ENCODE measurements around the gene TMEM154. TPM values are rescaled to one million over a fixed set of nuclear protein-coding genes. Genes with fewer than 3 reads are reported as not detected.

TMEM154 gene
- total and polyA plus RNA-seq, 3 donors from 2014 or later: 0.56 to 0.63 (median 0.57) TPM

DNA sequence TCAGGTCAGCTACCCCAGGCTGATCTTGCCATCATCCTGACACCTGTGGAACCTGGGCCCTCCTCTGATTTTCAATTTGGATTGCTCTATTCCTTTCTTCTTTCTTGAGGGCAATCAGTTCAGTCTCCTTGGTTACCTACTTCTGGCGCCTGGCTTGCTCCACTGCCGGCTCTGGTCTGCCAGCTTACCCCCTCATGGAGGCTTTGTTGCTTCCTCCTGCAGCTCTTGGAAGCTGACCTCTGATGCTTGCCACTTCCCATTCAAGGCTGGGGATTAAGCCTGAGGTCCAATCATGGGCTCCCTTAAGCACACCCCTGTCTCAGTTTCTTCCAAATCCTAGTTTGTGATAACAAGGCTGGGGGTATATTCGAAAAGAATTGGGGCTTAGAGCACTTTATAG lies 5.4 kb downstream of the TMEM154 start:
- no peak overlapping the region for H3K4me3 ChIP-seq
- H3K36me3 ChIP-seq (ENCODE audit: low read depth, missing control alignments): no peaks in the 10 kb centered on the region
- no peaks in the 10 kb centered on the region for H3K9me3 ChIP-seq
- 86 to 94% methylated on average over 3 of the region's 3 CpGs for WGBS, 2 donors
- H3K27ac ChIP-seq: no peak overlapping the region
- intact Hi-C loops (cut with DNase I; ENCODE audit: low total_unique reads): no loop called here
- DNase-seq: no peak
- no peaks in the 10 kb centered on the region for H3K4me1 ChIP-seq
- no peak for TF ChIP-seq POLR2A (IDR thresholded peaks at IDR 0.05)
- H3K27me3 ChIP-seq: no peaks in the 10 kb centered on the region

DNA sequence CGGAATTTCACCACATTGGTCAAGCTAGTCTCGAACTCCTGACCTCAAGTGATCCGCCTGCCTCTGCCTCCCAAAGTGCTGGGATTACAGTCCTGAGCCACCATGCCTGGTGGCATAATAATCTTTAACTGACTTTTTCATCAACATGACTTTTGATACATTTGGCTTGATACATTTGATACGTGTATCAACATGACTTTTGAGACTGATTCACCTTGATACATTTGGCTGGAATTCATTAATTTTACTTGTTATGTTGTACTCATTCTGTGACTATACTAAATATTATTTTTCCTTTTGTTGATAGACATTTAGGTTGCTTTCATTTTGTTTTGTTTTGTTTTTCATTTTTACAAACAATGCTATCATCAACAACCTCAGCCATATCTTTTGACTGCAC lies 6.3 kb downstream of the TMEM154 start:
- intact Hi-C loops (cut with DNase I; ENCODE audit: low total_unique reads): no loop called here
- WGBS, 2 donors: 83 to 91% methylated on average over 4 of the region's 4 CpGs
- H3K27ac ChIP-seq: no peak overlapping the region
- H3K9me3 ChIP-seq: no peaks in the 10 kb centered on the region
- H3K27me3 ChIP-seq: no peaks in the 10 kb centered on the region
- no peak overlapping the region for H3K4me3 ChIP-seq
- H3K4me1 ChIP-seq: no peaks in the 10 kb centered on the region
- DNase-seq: no peak
- TF ChIP-seq, protein P1, sequence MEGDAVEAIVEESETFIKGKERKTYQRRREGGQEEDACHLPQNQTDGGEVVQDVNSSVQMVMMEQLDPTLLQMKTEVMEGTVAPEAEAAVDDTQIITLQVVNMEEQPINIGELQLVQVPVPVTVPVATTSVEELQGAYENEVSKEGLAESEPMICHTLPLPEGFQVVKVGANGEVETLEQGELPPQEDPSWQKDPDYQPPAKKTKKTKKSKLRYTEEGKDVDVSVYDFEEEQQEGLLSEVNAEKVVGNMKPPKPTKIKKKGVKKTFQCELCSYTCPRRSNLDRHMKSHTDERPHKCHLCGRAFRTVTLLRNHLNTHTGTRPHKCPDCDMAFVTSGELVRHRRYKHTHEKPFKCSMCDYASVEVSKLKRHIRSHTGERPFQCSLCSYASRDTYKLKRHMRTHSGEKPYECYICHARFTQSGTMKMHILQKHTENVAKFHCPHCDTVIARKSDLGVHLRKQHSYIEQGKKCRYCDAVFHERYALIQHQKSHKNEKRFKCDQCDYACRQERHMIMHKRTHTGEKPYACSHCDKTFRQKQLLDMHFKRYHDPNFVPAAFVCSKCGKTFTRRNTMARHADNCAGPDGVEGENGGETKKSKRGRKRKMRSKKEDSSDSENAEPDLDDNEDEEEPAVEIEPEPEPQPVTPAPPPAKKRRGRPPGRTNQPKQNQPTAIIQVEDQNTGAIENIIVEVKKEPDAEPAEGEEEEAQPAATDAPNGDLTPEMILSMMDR (IDR thresholded peaks at IDR 0.05): no peak
- no peak for TF ChIP-seq POLR2A (IDR thresholded peaks at IDR 0.05)
- H3K36me3 ChIP-seq (ENCODE audit: low read depth, missing control alignments): no peaks in the 10 kb centered on the region

DNA sequence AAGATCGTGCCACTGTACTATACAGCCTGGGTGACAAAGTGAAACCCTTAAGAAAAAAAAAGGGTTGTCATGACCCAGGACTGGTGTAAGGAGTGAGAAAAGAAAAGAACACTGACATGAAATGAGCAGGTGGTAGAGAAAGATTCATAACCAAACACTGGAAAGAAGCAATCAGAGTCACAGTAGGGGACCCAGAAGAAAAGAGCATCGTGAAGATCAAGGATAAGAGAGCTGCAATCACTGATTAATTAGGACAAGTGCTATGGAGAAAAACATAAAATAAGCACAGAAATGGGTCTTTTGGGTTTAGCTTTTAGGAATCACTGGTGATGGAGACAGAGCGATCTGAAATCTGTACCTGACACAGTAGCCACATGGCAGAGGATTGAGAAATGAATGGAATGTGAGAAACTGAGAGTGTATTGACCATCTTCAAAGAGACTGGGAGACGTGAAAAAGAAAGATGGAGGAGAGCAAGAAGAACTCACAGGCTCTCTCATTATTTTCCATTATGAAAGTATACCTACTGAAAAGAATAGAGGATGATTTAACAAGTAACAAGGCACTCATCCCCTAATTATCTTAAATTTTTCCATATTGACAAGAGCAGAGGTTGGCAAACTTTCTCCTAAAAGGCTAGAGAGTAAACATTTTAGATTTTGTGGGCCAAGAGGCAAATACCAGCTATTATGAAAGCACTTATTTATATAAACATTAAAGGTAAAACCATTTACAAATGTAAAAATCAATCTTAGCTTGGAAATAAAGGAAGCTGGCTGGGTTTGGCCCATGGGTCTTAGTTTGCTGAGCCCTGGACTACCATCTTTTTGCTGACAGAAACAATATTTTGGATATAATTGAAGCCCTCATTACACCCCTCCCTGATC lies 7.3 kb downstream of the TMEM154 start:
- intact Hi-C loops (cut with DNase I; ENCODE audit: low total_unique reads): no loop called here
- Histone ChIP-seq H3K4me3 (no peak overlapping the region), H3K27me3 (no peaks in the 10 kb centered on the region), H3K36me3 (ENCODE audit: low read depth, missing control alignments) (no peaks in the 10 kb centered on the region), H3K4me1 (no peaks in the 10 kb centered on the region), H3K27ac (no peak overlapping the region), H3K9me3 (no peaks in the 10 kb centered on the region)
- TF ChIP-seq, protein P1 (IDR thresholded peaks at IDR 0.05): no peak
- TF ChIP-seq POLR2A (IDR thresholded peaks at IDR 0.05): no peak
- no peak for DNase-seq
- 75 to 78% methylated on average over 4 of the region's 4 CpGs for whole genome bisulfite sequencing, 2 donors

DNA sequence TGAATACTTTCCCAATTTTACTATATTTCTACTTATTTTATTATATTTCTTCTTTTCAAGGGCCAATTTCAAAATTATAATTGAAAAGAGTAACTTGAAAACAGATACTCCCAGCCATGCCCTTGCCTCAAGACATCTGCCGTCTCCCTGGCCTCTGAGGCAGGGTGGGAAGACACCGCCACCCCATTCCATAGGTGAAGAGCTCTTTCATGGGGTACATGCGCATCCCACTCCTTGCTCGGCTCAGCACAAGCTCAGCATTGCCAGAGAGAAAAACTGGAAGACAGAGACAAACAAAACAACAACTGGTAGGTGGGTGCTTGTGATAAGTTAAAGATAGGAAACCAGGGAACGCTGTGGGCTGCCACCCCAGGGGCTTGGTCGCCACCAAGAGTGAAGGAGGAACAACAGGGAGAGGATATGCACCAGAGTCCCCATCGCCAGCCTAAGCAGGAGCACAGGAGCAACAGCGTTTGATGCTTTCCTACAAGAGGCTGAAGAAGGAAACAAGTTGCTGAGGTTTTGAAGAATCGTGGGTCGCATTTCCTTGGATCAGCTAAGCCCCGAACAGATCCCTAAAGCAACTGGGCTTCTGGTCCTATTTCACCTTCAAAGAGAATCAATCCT lies 11.3 kb downstream of the TMEM154 start:
- TF ChIP-seq, protein P1 (IDR thresholded peaks at IDR 0.05): no peak
- TF ChIP-seq POLR2A (IDR thresholded peaks at IDR 0.05): no peak
- intact Hi-C loops (cut with DNase I; ENCODE audit: low total_unique reads): no loop called here
- Histone ChIP-seq H3K4me3 (no peak overlapping the region), H3K4me1 (no peaks in the 10 kb centered on the region), H3K27me3 (no peaks in the 10 kb centered on the region), H3K27ac (no peak overlapping the region), H3K36me3 (ENCODE audit: low read depth, missing control alignments) (no peaks in the 10 kb centered on the region), H3K9me3 (no peaks in the 10 kb centered on the region)
- WGBS, 2 donors: 81 to 83% methylated on average over 11 of the region's 11 CpGs
- DNase-seq: no peak

DNA sequence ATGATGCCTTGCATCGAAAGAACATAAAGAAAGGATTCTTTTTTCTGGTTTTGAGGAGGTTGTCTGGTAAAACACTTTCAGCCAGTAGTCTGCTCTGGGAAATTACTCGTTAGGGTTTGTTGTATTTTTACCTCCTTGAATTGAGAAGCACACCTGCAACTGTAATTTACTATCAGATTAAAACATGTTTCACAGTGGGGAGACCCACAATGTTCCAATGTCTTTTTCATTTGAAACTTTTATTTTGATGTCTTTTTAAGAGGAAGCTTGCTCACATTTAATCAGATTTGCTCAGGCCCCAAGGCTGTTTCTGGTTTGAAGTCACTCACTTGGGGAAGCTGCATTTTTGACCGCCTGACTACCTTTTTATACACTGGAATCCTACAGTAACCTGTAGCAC lies 12.0 kb downstream of the TMEM154 start:
- WGBS, 2 donors: 74 to 81% methylated on average over 3 of the region's 3 CpGs
- intact Hi-C loops (cut with DNase I; ENCODE audit: low total_unique reads): no loop called here
- DNase-seq: no peak
- no peak overlapping the region for H3K4me3 ChIP-seq
- no peak overlapping the region for H3K27ac ChIP-seq
- no peaks in the 10 kb centered on the region for H3K9me3 ChIP-seq
- no peaks in the 10 kb centered on the region for H3K27me3 ChIP-seq
- TF ChIP-seq, protein P1 (IDR thresholded peaks at IDR 0.05): no peak
- no peak for TF ChIP-seq POLR2A (IDR thresholded peaks at IDR 0.05)
- H3K36me3 ChIP-seq (ENCODE audit: low read depth, missing control alignments): no peaks in the 10 kb centered on the region
- H3K4me1 ChIP-seq: no peaks in the 10 kb centered on the region
